DMS153 (cell line): ENCODE results near the gene PKIB.

Experiments
- DNase-seq: peaks from one replicate; lab custom pipeline; 2025; lab: John Stamatoyannopoulos, UW

PKIB gene

DNA sequence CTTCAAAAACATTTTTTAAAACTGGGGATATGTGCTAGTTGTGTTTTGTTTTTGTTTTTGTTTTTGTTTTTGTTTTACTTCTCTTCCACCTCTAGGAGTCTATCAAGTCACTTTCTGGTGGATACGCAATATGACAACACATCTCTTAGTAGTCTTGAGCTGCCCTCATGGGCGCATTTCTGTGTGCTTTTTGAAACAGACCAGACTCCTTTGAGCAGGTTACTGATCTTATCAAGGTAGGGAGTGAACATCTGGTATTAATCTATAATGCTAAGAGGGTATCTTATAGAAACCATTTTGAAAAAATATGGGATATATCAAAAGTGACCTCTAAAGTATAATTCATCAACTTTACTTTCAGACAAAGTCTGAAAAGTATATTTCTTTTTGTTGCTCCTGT lies 56.2 kb downstream of the PKIB start:
- no peak for DNase-seq

- DNase-seq: no peak
Measured at GRCh38 chr6:122669418-122669817, 59.2 kb downstream of the PKIB start.

GRCh38 chr6:122669868-122670267 lies 59.7 kb downstream of the PKIB start:
- no peak for DNase-seq

- DNase-seq: no peak
Measured at GRCh38 chr6:122671251-122671650, 61.0 kb downstream of the PKIB start.

- no peak for DNase-seq
Measured at GRCh38 chr6:122673343-122673961, 63.2 kb downstream of the PKIB start.

DNA sequence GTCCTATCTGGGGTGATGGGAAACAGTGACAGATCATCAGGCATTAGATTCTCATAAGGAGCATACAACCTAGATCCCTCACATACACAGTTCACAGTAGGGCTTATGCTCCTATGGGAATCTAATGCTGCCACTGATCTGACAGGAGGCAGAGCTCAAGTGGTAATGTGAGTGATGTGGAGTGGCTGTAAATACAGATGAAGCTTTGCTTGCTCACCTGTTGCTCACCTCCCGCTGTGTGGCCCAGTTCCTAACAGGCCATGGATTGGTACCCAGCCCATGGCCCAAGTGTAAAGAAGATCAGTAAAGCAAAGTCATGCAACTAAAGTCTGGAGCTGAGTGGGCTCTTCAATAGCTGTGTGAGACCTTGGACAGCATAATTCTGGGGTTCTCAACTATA lies 65.9 kb downstream of the PKIB start:
- no peak for DNase-seq

GRCh38 chr6:122676688-122677087 lies 66.5 kb downstream of the PKIB start:
- no peak for DNase-seq

DNA sequence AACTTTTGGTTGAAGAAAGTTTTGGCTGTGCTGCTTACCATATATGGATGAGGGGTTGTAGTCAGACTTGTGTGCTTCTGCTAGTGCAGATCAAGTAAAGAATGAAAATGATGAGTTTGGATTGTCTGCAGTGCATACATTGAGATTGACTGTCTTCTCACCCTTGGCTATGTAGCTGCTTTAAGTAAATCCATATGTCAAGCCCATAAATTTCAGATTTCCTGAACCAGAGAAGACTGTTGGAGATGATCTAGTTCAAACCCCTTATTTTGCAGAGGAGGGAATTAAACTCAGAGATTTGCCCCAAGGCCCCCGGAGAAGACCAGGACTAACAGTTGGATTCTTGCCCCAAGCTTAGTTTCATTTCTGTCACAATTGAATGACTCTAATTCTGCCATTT lies 67.2 kb downstream of the PKIB start:
- no peak for DNase-seq

DNA sequence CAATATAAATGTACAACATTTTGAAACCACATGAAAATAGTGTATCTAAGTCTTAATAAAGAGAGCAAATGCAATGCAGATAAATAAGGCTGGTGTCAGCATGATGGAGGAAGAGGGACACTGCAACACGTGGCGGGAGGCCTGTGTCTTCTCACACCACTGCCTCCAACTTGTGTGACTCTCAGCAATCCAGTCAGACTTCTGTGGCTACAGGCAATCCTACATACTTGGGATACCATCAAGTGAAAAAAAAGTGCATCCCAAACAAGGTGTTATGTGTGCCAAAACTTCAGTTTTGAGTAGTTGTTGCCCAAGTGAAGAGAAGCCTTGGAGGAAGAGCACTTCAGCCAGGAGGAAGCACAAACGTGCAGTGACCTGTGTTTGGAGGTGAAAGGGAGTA lies 68.6 kb downstream of the PKIB start:
- no peak for DNase-seq

DNA sequence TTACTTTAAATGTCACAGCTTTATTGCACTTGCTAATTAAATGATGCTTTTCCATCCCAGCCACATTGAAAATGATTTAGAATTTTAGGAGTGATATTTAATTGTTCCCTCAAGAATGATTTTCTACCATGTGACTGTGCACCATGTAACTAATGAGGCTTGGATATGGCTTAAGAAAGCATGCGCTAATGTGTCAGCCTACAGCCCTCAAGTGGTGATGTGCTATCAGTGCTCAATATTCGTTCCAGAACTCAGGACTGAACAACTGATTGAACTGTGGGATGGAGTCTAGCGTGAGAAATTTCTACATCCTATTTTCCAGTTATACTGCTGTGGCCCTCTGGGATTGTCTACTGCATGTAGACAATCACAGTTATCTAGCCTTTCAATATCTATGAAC lies 71.5 kb downstream of the PKIB start:
- DNase-seq: no peak

GRCh38 chr6:122683989-122684651 lies 73.9 kb downstream of the PKIB start:
- DNase-seq: no peak

GRCh38 chr6:122692175-122692598 lies 82.0 kb downstream of the PKIB start:
- no peak for DNase-seq

GRCh38 chr6:122692807-122693580 lies 82.8 kb downstream of the PKIB start:
- DNase-seq: no peak

- no peak for DNase-seq
Measured at GRCh38 chr6:122694075-122694474, 83.9 kb downstream of the PKIB start.

- DNase-seq: no peak
Measured at GRCh38 chr6:122694602-122695001, 84.4 kb downstream of the PKIB start.

DNA sequence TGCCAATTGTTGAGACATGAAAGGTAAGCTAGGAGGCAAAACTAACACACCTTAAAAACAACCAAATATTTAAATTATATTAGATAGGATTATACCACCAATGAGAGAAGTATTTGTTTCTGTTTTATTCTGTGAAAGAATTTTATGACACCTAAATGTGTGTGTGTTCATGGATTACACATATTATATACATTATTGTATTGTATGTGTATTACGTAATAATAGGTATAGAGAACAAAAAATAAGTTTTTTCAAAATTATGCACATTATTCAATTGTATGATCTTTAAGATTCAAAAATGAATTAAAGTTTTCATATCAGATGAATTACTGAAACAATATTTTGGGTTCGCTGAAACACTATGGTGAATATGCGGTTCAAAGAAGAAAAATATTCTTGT lies 85.0 kb downstream of the PKIB start:
- DNase-seq: no peak

DNA sequence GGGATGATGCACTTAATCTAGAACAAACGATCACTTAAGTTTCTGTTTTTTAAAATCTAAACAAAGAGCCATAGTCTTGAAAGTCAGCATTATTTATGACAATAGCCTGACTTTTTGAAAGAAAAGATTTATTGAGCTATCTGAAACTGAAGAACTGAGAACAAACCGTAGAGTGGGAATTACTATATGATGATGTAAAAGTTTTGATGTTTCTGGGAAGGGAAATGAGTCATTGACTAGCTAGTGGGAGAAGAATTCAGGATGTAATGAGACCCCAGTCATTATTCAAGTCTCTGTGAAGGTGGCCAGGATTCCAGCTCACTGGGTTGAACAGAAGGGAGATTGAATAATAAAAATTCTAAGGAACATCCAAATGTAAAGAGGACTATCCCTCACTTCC lies 85.9 kb downstream of the PKIB start:
- DNase-seq: no peak

DNA sequence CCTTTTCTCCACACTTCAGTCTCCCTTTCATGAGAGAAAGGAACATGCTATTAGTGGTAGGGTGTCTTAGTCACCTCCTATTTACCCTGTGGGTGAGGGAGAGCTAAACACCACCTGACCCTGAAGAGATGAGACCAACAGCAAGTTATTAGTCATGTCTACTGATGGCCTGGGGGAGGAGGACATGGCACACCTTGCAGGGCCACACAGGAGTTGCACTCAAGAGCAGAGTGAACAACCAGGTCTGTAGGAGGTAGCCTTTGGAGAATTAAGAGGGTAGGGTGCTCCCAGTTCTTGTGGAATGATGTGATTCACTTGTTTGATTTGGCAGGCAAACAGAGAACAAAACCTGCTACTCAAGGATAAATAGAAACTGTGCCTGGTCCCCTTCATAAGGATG lies 86.6 kb downstream of the PKIB start:
- DNase-seq: no peak

DNA sequence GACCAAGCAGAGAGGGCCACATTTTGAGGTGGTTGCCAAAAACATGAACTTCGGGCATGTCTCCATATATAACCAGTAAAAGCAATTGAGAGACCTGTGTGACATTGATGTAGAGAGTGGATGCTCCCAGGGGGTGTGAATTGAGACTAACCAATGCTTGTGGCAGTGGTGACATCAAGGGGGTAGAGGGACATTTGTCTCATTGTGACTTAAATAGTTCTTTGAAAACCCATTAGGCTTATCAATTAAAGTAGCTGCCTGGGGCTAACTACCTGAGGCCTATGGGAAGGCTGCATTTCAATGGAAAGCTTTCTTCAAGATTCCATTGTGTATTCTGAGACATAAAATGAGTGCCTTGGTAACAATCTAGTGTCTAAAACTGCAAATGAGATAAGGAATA lies 87.3 kb downstream of the PKIB start:
- DNase-seq: no peak

DNA sequence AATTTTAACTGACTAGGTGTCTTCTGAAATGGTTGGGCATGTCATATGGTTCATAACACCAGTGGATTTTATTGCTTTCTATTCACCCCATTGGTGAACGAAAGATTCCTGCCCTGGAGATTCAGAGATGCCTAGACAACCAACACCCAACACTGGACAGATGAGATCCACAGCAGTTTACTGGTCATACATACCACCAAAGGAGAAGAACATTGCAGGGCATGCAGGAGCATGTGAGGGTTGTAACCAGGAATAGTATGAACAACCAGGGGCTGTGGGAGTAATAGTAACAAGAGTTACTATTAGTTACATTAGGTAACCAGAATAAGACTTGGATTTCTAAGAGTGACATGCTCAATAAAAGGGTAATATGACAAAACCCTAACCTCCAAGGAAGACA lies 91.5 kb downstream of the PKIB start:
- DNase-seq: no peak

DNA sequence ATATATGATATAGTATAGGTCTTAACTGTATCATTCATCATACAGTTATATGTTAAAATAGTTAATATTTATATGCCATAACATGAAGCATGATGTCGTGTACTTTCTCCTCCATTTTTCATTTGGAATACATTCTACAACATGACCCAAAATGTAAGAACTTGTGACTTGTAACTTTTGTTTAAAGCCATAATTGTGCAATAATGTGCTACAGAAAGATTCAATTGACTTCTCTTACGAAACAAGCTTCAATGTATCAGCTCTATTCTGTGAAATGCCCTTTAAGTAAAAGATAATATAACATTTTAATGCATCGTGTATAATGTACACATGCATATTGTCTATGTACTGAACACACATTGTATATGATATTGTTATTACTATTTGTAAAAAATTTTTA lies 92.6 kb downstream of the PKIB start:
- no peak for DNase-seq

DNA sequence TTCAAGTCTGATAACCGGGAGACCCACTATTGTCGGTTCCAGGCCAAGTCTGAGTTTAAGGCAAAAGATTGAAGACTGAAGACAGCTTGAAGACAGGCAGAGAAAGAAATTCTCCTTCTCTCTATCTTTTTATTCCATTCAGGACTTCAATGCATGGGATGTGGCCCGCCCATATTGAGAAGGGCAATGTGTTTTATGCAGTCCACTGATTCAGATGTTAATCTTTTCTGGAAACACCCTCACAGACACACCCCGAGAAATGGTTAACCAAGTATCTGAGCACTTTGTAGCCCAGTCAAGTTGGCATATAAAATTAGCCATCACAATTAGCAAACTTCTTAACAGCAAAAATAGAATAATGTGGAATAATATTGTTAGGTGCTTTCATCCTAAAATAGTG lies 93.9 kb downstream of the PKIB start:
- DNase-seq: no peak

DNA sequence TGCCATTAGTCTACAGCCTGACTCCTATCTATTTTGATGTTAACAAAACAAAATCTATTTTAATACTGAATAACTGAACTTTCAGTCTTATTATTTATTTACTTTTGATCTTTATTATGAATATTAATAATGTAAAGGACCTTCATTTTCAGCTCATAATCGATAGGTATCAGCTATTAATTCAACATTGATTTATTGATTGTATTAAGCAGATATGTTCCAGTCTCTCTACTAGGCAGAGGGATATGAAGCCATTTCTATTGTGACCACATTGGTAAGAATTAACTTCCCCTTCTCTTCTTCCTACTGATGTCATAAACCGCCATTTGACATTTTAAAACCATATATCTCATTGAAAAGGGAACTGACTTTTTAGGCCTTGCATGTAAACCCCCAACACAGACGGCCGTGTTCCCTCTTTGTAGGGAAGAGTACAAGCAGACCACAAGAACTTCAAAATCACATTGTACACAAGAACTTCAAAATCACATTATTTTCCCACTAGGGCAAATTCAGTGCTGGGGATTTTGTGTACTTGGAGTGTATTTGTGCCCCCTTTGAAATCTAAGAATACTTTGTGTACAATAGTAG lies 99.8 kb downstream of the PKIB start:
- DNase-seq: no peak
